A549 (cell line): ENCODE data around the gene ATP8A1. TPM values are rescaled to one million over a fixed set of nuclear protein-coding genes. Genes with fewer than 3 reads are reported as not detected.

Experiments
- ATAC-seq, 2 experiments: fragments of 200-7000 bp in 1 of 2; fragments of >200 bp in 1 of 2; cut with Nextera tagmentation in 1 of 2; cut with Tn5 transposase in 1 of 2; 3 replicates each; pipeline versions ENCODE4 v1.8.0 to v1.9.1; 2018 to 2020; ENCODE audit warnings: mild to moderate bottlenecking in 1 of 2, moderate library complexity in 1 of 2
- CTCF ChIA-PET: fragments of 300-600 bp; sonication (Branson Sonifier 250); formaldehyde crosslinking; extraction: SDS; loops from one replicate; lab custom pipeline; 2021; ENCODE audit warnings: antibody characterized with exemption, inconsistent platforms; lab: Yijun Ruan, JAX
- POLR2A ChIA-PET: fragments of 350-600 bp; formaldehyde crosslinking; extraction: SDS; loops from one replicate; lab custom pipeline; 2021; ENCODE audit warnings: antibody characterized with exemption, inconsistent platforms; lab: Yijun Ruan, JAX
- DNase-seq, 2 experiments: peaks; one replicate each; pipeline versions ENCODE4 v3.0.0 to v3.0.0-alpha.2; 2011 to 2016; ENCODE audit warnings: low read depth in 1 of 2, low spot score in 1 of 2
- FAIRE-seq: peaks from 2 replicates; lab custom pipeline; 2011; peaks lifted over from hg19 to GRCh38; lab: Jason Lieb, UNC
- H3K27ac ChIP-seq, 2 experiments: fragments of >200 bp; sonication (Bioruptor Twin); formaldehyde crosslinking; 3 replicates each; pipeline ENCODE4 v1.5.1; 2016 to 2017
- H3K4me1 ChIP-seq: fragments of >200 bp; sonication (Bioruptor Twin); formaldehyde crosslinking; 3 replicates; pipeline ENCODE4 v1.6.1; 2016
- H3K4me2 ChIP-seq: fragments of >200 bp; sonication (Bioruptor Twin); formaldehyde crosslinking; 3 replicates; pipeline ENCODE4 v1.6.1; 2016
- H3K4me3 ChIP-seq: fragments of >200 bp; sonication (Bioruptor Twin); formaldehyde crosslinking; 3 replicates; pipeline ENCODE4 v1.5.1; 2016
- H3K9me3 ChIP-seq: fragments of >200 bp; sonication (Bioruptor Twin); formaldehyde crosslinking; 3 replicates; pipeline ENCODE4 v1.6.1; 2016
- CBX2 ChIP-seq: fragments of 200-600 bp; sonication (generic); IDR thresholded peaks from 2 replicates; pipeline ENCODE4 v1.6.1; 2016; ENCODE audit warnings: low read depth, mild to moderate bottlenecking, borderline replicate concordance
- CBX8 ChIP-seq: fragments of 200-600 bp; sonication (generic); IDR thresholded peaks from 2 replicates; pipeline ENCODE4 v1.6.1; 2016
- FOSL2 ChIP-seq, 2 experiments: fragments of 450-650 bp in 1 of 2; fragments of >200 bp in 1 of 2; sonication (Bioruptor Twin) in 1 of 2; formaldehyde crosslinking; IDR thresholded peaks; 2 replicates each; pipeline versions ENCODE4 v1.5.0 to v1.6.1; 2016 to 2020; ENCODE audit warnings: mild to moderate bottlenecking in 1 of 2, moderate library complexity in 1 of 2
- HOXB5 ChIP-seq: fragments of 250-450 bp; sonication (Bioruptor Pico); IDR thresholded peaks from 2 replicates; pipeline ENCODE4 v1.5.0; 2020; ENCODE audit warnings: mild to moderate bottlenecking, moderate library complexity
- JUNB ChIP-seq: fragments of >200 bp; sonication (Bioruptor Twin); formaldehyde crosslinking; IDR thresholded peaks from 2 replicates; pipeline ENCODE4 v1.6.1; 2016
- KDM5A ChIP-seq: fragments of 200-600 bp; sonication (generic); IDR thresholded peaks from 2 replicates; pipeline ENCODE4 v1.6.1; 2016; ENCODE audit warnings: antibody characterized with exemption, mild to moderate bottlenecking
- NPAS2 ChIP-seq: fragments of 250-450 bp; sonication (Bioruptor Pico); IDR thresholded peaks from 2 replicates; pipeline ENCODE4 v1.8.0; 2022; ENCODE audit warnings: mild to moderate bottlenecking, moderate library complexity, borderline replicate concordance
- NR3C1 ChIP-seq: fragments of >200 bp; sonication (Bioruptor Twin); formaldehyde crosslinking; IDR thresholded peaks from 3 replicates; pipeline ENCODE4 v1.6.1; 2017
- POLR2A ChIP-seq: IDR thresholded peaks from 2 replicates; pipeline ENCODE4 v1.6.1; 2012; ENCODE audit warnings: mild to moderate bottlenecking, low read length
- RAD21 ChIP-seq, 2 experiments: fragments of >200 bp in 1 of 2; sonication (Bioruptor Twin) in 1 of 2; formaldehyde crosslinking in 1 of 2; IDR thresholded peaks in 1 of 2; conservative IDR thresholded peaks in 1 of 2; 2 replicates in 1 of 2; 3 replicates in 1 of 2; pipeline ENCODE4 v1.6.1; 2012 to 2018; ENCODE audit warnings: inconsistent platforms in 1 of 2
- RARB ChIP-seq: fragments of 250-450 bp; sonication (Bioruptor Pico); IDR thresholded peaks from 2 replicates; pipeline ENCODE4 v1.8.0; 2021; ENCODE audit warnings: mild to moderate bottlenecking, moderate library complexity
- RFX5 ChIP-seq: fragments of 450-650 bp; IDR thresholded peaks from 2 replicates; pipeline ENCODE4 v1.7.1; 2014; ENCODE audit warnings: antibody characterized with exemption, mild to moderate bottlenecking, moderate library complexity
- RNF2 ChIP-seq: fragments of 200-600 bp; sonication (generic); IDR thresholded peaks from 2 replicates; pipeline ENCODE4 v1.6.1; 2016; ENCODE audit warnings: low read depth, mild to moderate bottlenecking, antibody characterized with exemption, moderate library complexity, borderline replicate concordance
- SMC3 ChIP-seq: fragments of >200 bp; sonication (Bioruptor Twin); formaldehyde crosslinking; IDR thresholded peaks from 3 replicates; pipeline ENCODE4 v1.6.1; 2018; ENCODE audit warnings: inconsistent platforms
- ZC3H11A ChIP-seq: fragments of 450-650 bp; IDR thresholded peaks from 2 replicates; pipeline ENCODE4 v1.6.1; 2014; ENCODE audit warnings: antibody characterized with exemption, mild to moderate bottlenecking
- WGBS: methylation state at CpG from one replicate; pipeline ENCODE4 v1.1.6; 2017; ENCODE audit errors: missing lambda C conversion rate; 5-methylcytosine and 5-hydroxymethylcytosine counted together
- polyA plus RNA-seq, 4 experiments: library from polyadenylated mRNA; depleted of rRNA in 3 of 4; stranded (reverse); fragments of >200 nt; fragmentation: RNase III in 1 of 4; extraction: RNeasy Plus Mini Kit Qiagen cat#74134 plus additional on column Dnase treatment in 1 of 4; gene quantifications; 2 replicates in 3 of 4; 3 replicates in 1 of 4; pipeline ENCODE4 v1.2.3, GENCODE V29; 2011 to 2017
- TF ChIP-seq, protein P1 (sequence below): IDR thresholded peaks from 2 replicates; pipeline ENCODE4 v1.6.1; 2012
- TF ChIP-seq, protein P2 (sequence below): fragments of 450-650 bp; IDR thresholded peaks from 2 replicates; pipeline ENCODE4 v1.6.1; 2014; ENCODE audit warnings: antibody characterized with exemption
- TF ChIP-seq, protein P3 (sequence below): fragments of 250-450 bp; sonication (Bioruptor Pico); IDR thresholded peaks from 2 replicates; pipeline ENCODE4 v1.5.0; 2020; ENCODE audit warnings: low read depth, mild to moderate bottlenecking, moderate library complexity
- TF ChIP-seq, protein P4 (sequence below): fragments of >200 bp; sonication (Bioruptor Twin); formaldehyde crosslinking; IDR thresholded peaks from 3 replicates; pipeline ENCODE4 v1.5.1; 2016

ATP8A1 gene
- polyA plus RNA-seq, 2 of the 4 experiments (the other 2 are of a cell fraction): 0.06 to 0.25 TPM

DNA sequence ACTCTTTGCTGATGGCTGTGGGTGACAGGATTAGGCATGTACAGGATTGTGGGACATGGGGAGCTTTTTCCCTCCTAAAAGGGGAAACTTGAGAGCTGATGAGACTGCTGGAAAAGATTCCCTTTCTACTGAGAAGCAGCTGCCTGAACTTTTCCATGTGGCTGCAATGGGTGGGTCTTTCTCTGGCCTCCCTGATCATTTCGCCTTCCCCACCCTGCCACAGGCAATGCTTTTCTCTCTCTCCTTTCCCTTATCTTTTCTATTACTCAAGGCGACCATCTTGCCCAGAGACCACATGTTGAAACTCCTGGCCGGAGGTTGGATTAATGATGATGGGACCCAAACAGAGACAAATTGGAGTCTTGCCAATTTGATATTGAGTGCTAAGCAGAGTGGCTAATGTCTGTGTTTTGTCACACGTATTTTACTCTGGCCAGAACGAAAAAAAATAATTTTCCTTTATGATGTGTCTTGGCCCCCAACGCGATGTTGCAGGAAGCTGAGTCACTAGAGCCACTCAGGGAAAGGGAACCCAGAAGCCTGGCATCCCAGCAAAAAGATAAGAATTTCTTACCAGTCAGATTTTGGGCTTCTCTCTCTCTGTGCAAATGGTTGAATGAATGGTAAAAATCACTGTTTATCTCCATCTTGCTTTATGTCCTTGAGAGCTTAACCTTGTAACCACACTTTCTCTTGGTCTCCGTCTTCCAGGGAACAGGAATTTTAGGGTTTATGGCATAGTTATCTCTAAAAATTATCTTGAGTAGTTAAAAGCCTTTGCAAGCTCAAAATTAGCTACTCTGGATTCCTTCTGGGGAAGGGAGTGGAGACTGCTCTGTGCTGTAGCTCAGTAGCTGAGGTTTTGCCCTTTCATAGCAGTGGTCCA lies 19.4 kb upstream of the ATP8A1 start (continued):
- TF ChIP-seq, protein P1, sequence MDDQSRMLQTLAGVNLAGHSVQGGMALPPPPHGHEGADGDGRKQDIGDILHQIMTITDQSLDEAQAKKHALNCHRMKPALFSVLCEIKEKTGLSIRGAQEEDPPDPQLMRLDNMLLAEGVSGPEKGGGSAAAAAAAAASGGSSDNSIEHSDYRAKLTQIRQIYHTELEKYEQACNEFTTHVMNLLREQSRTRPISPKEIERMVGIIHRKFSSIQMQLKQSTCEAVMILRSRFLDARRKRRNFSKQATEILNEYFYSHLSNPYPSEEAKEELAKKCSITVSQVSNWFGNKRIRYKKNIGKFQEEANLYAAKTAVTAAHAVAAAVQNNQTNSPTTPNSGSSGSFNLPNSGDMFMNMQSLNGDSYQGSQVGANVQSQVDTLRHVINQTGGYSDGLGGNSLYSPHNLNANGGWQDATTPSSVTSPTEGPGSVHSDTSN: no peak
- no peak for TF ChIP-seq RAD21 (conservative IDR thresholded peaks at IDR 0.05 in 1 of 2, IDR thresholded peaks at IDR 0.05 in 1 of 2)
- TF ChIP-seq, all 56 proteins: peak for 0

DNA sequence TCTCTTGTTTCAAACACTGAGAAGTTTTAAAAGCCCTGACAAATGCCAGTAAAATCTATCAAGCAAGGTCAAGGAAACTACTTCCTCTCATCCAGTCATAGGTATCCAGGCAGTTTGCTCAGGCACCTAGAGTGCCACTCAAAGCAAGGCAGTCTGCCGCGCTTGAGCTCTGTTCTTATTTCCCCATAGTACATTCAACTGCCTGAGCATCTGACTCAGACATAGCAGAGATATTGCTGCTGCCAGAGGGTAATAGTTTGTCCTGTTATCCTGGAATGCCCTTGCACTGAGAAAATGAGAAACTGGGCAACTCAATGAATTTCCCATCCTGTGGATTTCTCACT lies 16.1 kb upstream of the ATP8A1 start:
- Histone ChIP-seq H3K4me3 (no peak overlapping the region), H3K4me1 (no peaks in the 10 kb centered on the region), H3K27ac (no peak overlapping the region), H3K9me3 (no peaks in the 10 kb centered on the region), H3K4me2 (no peak overlapping the region)
- ChIA-PET CTCF (no interaction called here), POLR2A (no interaction called here)
- ATAC-seq (no peak), FAIRE-seq (no peak), DNase-seq (no peak)
- TF ChIP-seq RFX5: no peak
- TF ChIP-seq, protein P2, sequence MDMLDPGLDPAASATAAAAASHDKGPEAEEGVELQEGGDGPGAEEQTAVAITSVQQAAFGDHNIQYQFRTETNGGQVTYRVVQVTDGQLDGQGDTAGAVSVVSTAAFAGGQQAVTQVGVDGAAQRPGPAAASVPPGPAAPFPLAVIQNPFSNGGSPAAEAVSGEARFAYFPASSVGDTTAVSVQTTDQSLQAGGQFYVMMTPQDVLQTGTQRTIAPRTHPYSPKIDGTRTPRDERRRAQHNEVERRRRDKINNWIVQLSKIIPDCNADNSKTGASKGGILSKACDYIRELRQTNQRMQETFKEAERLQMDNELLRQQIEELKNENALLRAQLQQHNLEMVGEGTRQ: no peak
- no peak for TF ChIP-seq RAD21 (conservative IDR thresholded peaks at IDR 0.05 in 1 of 2, IDR thresholded peaks at IDR 0.05 in 1 of 2)
- no peak for TF ChIP-seq NR3C1
- no peak for TF ChIP-seq JUNB
- no peak for TF ChIP-seq SMC3
- no peak for TF ChIP-seq NPAS2
- TF ChIP-seq RNF2: no peak
- no peak for TF ChIP-seq CBX8
- 6% methylated on average over 2 of the region's 2 CpGs for WGBS

DNA sequence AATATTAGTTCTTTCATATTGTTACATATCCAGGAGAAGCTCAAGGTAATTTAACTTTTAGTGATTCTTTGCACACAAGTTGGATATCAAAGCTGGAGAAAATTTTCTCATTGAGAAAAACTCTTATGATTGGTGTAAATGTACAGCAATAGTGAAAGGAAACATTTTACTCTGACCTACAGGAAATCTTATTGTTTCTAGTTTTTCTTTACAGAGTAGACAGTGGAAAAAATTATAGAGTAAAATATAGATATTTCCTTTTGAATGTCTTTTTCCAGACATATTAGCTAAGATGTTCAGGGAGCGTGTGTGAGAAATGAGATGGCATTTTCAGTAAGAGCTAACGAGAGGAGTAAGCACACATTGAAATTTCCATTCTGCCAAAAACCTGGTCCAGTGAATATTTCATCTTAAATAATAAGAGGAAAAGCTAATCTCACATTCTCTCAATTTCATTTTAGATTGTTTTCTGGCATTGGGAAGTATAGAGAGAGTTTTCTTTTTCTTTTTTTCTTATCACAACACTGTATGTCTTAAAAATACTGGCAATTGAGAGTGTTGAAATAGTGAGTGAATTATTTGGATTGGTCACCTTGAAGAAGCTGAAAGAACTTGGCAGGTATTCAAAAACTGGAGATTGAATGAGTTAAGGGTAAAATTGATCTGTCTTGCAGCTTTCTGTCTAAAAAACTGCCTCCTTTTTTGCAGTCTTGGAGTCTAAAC lies 15.6 kb upstream of the ATP8A1 start:
- Histone ChIP-seq H3K4me1 (no peaks in the 10 kb centered on the region), H3K9me3 (no peaks in the 10 kb centered on the region), H3K4me2 (no peak overlapping the region), H3K4me3 (no peak overlapping the region), H3K27ac (no peak overlapping the region)
- ChIA-PET CTCF (no interaction called here), POLR2A (no interaction called here)
- WGBS: 6% methylated on average over 2 of the region's 2 CpGs
- DNase-seq (no peak), FAIRE-seq (no peak), ATAC-seq (no peak)
- TF ChIP-seq FOSL2 (IDR thresholded peaks at IDR 0.05) (no peak), FOSL2 (CRISPR knock-in tag; IDR thresholded peaks at IDR 0.05) (no peak), HOXB5 (CRISPR knock-in tag) (no peak), KDM5A (no peak), ZC3H11A (no peak), POLR2A (no peak), CBX2 (no peak), RARB (CRISPR knock-in tag) (no peak)
- TF ChIP-seq, protein P3, sequence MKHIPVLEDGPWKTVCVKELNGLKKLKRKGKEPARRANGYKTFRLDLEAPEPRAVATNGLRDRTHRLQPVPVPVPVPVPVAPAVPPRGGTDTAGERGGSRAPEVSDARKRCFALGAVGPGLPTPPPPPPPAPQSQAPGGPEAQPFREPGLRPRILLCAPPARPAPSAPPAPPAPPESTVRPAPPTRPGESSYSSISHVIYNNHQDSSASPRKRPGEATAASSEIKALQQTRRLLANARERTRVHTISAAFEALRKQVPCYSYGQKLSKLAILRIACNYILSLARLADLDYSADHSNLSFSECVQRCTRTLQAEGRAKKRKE (CRISPR knock-in tag): no peak
- TF ChIP-seq, protein P4, sequence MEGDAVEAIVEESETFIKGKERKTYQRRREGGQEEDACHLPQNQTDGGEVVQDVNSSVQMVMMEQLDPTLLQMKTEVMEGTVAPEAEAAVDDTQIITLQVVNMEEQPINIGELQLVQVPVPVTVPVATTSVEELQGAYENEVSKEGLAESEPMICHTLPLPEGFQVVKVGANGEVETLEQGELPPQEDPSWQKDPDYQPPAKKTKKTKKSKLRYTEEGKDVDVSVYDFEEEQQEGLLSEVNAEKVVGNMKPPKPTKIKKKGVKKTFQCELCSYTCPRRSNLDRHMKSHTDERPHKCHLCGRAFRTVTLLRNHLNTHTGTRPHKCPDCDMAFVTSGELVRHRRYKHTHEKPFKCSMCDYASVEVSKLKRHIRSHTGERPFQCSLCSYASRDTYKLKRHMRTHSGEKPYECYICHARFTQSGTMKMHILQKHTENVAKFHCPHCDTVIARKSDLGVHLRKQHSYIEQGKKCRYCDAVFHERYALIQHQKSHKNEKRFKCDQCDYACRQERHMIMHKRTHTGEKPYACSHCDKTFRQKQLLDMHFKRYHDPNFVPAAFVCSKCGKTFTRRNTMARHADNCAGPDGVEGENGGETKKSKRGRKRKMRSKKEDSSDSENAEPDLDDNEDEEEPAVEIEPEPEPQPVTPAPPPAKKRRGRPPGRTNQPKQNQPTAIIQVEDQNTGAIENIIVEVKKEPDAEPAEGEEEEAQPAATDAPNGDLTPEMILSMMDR: no peak
- TF ChIP-seq, protein P1: no peak
